ENCODE measurements around the gene RPTOR.
"Not testable (repeated sequence)": the region's sequence is repeated elsewhere in the genome, so short reads cannot be mapped to it uniquely, and the experiment has no call there.

Gene RPTOR

DNA sequence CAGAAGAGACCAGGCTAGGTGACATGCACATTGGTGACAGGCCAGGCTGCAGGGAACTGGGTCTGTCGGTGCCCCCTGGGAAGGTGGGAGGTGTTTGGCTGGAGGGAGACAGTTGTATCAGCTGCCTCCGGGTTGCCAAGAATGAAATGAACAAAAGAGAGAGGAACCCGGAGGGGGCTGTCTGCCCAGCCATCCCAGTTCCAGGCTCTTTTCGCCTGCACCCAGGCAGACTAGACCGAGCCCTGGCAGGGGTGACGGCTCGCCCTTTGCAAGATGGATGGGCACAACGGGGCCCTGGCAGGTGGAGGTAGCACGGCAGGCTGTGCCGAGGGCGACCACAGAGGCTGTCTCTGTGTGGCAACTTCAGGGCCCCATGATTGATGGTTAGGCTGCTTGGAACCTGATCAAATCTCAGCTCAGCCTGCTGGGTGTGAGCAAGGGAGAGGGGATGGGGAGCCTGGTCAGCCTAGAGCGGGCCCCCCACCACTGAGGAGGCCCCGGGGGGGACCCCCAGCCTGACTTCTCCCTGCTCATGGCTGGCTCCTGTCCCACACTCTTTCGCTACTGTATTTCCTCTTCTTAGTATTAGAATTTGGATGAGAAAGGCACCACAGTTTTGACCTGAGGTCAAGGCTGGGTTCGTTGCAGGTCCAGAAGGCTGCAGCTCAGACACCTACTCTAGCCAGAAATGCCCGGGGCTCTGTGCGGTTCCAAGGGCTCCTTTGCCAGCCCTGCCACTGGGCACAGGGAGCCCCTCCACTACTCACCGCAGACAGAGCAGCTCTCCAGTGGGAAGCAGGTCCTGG, 328.1 kb downstream of the RPTOR start:
- DNase-seq, result no peak

DNA sequence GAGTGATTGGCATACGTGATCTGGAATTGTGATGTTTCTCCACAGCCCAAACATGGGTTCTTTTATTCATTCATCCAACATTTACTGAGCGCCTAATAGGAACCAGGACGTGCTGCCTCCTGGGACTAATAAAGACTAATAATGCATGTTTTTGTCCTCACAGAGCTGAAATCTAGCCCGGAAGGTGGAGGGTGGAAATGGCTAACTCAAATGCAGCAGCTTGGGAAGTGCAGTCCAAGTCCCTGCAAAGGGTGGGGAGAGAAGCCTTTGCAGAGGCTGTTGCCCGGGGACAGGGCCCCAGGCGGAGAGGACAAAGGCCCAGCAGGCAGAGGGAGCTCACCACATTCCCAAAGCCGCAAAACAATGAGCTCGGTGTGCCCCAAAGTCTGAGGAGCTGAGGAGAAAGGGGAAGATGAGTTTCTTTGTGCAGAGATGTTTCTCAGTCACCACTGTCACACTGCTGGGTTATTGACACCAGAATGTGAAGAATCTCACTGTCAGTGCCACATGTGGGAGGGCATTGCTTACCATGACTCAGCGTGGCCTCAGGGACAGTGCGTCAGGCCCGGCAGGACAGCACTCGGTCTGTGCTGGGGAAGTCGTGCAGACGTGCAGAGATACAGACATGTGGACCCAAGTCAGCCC, 328.8 kb downstream of the RPTOR start:
- DNase-seq, result no peak

DNA sequence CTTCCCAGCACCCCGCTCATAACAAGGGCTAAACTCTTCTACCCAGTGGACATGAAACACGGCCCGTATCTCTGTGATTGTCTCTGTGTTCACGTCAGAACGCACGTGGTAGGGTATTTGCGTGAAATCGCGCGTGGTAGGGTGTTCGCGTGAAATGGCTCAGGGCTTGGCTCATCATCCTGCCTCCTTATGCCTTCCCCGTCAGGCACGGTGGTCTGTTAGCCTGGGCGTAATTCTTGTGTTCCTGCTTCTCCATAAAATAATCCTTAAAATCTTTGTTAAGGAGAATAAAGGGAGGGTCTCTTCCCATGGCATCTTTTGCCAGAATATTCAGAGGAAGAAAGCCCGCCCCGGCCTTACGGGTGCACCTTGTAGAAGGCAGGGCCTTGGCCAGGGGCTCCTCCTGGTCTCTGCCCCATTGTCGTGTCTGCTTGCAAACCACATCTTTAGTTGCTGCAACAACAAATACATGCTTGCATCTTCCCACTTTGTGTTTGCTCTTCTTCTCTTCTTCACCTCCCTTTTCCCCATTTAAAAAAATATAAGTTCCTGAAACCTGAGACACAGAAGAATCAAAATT, 330.3 kb downstream of the RPTOR start:
- DNase-seq, result no peak

DNA sequence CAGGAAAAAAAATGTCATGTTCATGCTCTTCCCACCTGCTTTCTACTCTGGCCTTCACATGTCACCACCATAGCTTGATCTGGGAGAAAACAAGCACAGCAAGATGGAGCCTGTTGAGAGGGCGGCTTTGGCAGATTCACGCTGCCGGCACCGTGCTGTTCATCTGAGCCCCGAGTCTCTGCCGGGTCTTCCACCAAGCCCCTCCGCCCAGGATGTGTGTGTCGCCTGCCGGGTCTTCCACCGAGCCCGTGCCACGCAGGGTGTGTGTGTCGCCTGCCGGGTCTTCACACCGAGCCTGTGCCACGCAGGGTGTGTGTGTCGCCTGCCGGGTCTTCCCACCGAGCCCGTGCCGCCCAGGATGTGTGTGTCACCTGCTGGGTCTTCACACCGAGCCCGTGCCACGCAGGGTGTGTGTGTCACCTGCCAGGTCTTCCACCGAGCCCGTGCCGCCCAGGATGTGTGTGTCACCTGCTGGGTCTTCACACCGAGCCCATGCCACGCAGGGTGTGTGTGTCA, 330.9 kb downstream of the RPTOR start:
- DNase-seq, result not testable (repeated sequence)

DNA sequence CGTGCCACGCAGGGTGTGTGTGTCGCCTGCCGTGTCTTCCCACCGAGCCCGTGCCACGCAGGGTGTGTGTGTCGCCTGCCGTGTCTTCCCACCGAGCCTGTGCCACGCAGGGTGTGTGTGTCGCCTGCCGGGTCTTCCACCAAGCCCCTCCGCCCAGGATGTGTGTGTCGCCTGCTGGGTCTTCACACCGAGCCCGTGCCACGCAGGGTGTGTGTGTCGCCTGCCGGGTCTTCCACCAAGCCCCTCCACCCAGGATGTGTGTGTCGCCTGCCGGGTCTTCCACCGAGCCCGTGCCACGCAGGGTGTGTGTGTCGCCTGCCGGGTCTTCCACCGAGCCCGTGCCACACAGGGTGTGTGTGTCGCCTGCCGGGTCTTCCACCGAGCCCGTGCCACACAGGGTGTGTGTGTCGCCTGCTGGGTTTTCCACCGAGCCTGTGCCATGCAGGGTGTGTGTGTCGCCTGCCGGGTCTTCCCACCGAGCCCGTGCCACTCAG, 331.9 kb downstream of the RPTOR start:
- DNase-seq, result not testable (repeated sequence)

DNA sequence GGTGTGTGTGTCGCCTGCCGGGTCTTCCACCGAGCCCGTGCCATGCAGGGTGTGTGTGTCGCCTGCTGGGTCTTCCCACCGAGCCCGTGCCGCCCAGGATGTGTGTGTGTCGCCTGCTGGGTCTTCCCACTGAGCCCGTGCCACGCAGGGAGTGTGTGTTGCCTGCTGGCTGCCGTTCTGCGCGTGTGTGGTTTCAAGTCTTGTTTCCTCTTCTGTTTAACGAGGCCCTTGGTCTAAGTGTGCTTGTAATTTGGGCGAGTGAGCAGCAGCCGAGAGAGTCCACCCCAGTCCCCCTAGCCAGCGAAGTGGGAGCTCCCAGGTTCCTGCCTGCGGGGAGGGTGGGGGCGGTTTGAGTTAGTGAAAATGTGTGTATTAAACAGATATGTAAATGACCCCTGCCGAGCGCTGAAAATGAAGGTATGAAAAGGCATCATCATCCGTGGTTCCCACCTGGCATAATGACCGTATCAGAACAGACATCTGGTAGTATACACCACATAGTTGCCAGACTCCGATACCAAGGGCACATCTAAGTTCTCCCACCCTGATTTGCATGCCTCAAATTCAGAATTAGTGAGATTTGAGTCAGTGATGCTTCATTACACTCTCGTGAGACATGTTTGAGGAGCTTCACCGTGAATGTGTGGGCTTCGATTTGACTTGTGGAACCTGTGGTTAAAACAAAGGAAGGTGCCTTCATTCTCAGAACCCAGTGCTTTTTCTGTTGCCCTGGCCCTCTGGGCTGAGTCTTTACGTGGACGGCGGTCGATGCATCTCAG, 332.5 kb downstream of the RPTOR start:
- peak; percentile 70 for DNase-seq

DNA sequence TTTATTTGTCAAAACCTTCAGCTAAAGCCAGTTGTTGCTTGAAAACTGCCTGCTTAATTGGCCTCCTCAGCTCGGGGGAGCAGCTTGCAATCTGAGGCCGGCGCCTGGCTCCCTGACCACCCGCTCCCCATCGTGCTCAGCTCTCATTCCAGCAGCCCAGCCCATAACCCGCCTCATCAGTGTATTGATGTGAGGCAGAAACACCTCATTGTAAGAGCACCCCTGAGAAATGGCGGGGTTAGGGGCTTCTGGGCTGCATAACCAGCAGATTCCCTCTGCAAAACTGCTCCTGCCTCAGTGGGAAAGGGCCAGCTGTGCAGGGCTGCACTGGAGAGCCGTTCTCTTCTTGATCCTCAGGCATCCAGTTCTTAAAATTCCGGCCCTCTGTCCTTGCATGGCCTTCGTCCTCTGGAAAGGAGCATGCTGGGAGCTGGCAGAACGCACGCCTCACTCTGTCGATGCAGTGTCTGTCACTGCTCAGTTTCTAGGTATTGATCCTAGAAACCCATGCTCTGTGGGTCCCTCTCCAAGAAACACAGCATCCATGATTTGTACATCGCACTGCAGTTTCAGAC, 333.2 kb downstream of the RPTOR start:
- no peak for DNase-seq

DNA sequence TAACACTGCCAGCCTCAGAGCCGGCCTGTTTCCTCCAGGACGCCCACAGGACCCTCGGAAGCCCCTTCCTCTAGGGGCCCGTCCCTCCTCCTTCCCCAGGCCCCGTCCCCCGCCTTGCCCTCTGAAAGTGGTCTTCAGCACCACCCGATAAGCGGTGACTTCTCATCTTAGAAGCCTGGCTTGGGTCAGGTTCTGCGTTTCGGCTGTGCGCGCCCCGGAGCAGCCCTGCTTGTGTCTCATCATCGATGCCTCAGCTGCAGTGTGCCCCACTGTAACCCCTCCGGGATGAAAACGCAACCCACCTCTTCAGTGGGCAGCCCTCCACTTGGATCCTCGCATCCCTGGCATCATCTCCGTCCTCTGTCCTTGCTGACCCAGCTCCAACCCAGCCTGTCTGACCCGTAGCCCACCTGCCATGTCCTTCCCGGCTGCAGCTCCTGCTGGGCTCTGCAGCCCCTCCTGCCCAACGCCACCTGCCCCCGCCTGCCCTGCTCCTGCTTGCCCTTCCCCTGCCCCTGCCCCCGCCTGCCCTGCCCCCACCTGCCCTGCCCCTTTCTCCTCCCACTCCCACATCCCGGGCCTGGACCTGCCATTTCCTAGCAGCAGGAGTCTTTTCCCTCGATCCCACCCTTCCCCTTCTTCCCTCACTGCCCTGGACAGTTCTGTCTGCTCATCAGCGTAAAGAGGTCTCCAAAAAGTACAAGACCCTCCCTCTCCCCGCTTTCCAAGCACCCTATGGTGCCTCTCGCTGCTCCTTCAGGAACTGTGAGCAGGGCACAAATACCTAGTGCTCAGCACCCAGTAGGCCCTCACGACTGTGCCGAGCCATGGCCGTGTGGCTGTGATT, 334.5 kb downstream of the RPTOR start:
- no peak for DNase-seq

DNA sequence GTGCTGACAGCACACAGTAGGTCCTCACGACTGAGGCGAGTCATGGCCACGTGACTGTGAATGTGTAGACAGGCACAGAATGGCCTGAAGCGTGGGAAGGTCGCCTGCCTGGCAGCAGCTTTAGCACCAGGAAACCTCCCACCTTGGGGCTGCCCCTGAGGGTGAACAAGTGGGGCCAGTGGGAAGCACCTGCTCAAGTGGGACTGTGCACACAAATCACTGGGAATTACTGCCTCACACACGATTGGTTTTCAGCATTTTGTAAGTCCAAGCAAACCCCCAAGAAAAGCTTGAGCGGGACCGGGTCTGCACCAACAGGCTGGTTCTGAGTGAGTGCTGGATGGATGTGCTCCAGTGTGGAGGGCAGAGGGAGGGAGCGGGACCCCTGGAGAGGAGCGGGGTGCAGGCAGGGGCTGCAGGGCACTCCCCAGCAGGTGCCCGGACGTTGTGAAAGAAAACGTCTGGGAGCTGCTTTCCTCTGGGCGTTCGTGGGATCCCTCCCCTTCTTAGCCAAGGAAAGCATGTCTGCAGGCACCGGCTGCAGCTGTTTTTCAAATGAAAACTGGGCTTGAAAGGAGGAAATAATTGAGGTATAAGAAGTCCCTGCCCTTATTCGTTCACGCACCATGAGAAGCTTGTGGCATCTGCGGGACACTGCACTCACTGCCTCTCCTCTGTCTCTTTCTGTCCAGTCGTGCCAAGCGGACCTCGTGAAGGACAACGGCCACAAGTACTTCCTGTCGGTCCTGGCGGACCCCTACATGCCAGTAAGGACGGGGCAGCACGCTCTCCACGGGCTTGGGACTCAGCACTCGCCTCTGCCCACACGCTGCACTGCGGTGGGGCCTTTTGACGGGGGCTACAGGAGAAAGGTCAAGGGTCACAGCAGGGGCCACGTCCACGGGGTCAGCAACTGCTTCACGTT, 335.3 kb downstream of the RPTOR start:
- DNase-seq, result no peak

DNA sequence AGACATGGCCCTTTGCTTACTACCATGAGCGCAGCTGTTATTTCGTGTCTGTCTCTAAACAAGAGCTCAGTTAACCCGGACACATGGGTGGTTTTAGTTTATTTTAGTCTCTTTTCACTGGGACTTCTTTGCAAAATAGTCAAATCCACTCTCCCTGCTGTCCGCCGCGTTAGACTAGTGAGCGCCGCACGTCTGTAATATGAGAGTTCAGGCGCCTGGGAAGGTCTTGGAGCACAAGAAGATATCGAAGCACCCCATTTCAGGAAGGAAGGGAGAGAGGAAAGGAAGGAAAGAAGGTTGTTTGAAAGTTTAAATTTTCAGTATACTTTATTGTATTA, 336.0 kb downstream of the RPTOR start:
- DNase-seq, result no peak

DNA sequence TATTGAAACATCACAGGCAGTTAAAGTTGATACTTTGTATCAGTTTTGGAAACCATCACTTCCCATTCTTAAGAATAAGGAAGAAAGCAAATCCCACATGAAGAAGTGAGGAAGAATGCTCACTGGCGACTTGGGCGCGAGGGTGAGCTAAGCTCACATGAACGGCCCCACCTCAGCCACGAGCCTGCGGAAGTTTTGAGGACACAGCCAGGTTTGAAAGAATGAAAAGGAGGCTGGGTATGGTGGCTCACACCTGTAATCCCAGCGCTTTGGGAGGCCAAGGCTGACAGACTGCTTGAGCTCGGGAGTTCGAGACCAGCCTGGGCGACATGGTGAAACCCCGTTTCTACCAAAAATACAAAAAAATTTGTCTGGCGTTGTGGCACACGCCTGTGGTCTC, 336.7 kb downstream of the RPTOR start:
- no peak for DNase-seq

DNA sequence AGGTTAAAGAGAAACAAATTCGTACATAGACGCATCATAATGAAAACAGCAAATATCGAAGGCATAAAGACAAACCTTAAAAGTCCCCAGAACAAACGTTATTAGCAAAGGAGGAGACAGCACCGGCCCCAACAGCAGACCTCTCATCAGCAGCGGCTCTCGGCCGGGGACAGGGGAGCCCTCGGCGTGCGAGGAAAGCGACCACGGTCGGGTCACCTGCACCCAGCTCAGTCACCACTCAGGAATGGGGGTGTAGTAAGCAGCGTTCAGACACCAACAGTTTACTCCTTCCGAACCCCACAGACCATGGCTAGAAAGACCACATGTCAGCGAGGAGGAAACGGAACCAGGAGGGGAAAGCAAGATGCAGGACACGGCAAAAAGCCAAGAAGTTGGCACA, 337.7 kb downstream of the RPTOR start:
- no peak for DNase-seq

DNA sequence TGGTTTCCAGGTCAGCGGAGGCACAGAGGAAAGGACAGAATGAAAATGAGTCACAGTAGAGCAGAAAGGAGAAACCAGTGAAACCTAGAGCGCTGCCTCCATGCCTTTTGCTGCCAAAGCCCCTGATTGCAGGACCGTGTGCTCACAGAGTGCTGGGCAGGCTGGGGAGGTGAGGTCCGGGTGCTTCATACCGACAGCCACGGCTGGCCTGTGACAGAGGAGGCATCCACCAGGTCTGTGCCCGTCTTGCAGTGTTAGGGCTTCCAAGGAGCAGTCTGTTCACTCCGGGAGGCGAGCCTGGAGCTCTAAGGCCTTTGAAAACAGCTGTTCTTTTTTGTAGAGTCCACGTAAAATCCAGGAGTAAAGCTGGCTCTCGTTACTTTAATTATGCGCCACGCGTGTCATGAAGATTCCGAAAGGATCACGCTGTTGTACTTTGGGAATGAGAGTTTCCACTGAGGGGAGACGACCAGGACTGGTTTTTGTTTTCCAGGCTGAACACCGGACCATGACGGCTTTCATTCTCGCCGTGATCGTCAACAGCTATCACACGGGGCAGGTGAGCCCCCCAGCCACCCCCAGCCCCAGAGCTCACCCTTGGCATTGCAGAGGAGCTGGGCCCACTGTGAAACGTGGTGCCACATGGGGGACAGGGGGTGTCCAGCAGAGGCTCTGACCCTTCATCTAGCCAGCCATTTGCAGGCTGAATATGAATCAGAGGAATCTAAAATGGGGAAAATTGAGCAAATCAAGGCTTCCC, 338.5 kb downstream of the RPTOR start:
- DNase-seq, result no peak

DNA sequence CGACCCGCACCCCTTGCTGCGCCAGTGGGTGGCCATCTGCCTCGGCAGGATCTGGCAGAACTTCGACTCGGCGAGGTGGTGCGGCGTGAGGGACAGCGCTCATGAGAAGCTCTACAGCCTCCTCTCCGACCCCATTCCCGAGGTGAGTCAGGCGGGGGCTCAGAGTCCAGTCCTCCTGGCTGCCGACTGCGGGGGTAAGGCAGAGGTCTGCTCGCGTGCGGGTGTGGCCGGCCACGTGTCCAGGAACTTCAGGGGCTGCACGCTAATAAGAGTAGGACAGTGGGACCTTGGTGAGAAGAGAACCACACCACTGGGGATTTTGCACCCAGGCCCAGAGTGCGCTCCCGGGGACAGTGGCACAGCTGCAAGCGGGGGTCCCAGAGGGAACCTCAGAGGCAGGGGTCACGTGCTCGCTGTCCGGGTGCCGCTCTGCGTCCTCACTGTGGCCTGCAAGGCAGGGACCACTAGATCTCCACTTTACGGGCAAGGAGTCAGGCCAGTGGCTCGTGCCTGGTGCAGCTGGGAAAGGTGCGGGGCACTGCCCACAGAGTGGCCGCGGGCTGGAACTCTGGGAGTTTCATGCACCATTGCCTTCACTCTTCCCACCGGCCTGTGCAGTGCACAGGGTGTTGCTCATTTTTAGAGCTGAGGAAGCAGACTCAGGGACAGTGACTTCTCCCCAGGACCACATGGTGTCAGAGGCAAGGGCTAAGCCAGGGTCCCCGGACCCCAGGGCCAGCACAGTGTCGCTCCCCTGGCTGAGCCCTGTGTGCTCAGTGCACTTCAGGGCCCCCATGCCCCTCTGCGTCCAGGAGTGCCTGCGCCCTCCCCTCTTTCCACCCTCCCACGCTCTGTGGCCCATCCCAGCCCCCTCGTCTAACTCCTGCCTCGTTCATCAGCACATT, 339.4 kb downstream of the RPTOR start:
- DNase-seq, result no peak

DNA sequence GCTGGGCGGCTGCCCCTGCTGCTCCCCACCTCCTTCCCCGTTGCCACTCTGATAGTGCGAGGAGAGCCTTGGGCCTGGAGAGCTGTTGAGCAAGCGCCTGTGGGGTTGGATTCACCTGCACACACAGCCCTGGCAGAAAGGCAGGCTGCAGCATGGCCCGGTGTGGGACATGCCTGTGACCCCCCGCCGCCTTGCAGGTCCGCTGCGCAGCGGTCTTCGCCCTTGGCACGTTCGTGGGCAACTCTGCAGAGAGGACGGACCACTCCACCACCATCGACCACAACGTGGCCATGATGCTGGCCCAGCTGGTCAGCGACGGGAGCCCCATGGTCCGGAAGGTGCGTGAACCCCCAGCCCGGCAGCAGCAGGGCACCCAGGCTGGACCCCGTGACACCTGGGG, 340.2 kb downstream of the RPTOR start:
- DNase-seq, result no peak

DNA sequence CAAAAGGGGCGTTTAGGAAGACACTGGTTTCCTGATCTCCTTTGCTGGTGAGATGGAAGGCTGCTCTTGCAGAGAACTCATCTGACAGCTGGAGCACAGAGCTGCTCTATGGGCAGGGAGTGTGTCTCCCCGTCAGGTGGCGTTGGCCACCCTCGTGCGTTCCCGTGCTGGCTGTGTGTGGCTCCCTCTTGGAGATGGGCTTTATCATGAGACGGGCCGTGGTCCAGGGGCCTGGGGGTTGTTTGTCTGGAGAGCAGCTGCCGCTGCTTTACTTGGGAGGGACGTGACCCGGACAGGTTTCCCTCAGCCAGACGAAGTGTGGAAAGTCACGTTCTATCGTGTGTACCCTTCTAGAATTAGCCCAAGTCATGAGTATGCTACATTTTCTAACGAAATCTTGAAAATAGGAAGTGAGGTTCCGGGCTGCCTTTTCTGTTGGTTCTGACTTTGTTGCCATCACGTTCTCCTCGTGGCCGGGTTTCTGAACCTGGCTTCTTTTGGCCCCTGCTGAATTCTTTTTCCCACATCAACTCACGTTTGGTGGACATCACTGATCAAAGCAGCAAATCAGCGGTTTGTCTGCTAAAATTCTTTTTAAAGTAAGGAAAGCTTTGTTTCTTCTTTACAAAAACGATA, 341.4 kb downstream of the RPTOR start:
- DNase-seq, result no peak

DNA sequence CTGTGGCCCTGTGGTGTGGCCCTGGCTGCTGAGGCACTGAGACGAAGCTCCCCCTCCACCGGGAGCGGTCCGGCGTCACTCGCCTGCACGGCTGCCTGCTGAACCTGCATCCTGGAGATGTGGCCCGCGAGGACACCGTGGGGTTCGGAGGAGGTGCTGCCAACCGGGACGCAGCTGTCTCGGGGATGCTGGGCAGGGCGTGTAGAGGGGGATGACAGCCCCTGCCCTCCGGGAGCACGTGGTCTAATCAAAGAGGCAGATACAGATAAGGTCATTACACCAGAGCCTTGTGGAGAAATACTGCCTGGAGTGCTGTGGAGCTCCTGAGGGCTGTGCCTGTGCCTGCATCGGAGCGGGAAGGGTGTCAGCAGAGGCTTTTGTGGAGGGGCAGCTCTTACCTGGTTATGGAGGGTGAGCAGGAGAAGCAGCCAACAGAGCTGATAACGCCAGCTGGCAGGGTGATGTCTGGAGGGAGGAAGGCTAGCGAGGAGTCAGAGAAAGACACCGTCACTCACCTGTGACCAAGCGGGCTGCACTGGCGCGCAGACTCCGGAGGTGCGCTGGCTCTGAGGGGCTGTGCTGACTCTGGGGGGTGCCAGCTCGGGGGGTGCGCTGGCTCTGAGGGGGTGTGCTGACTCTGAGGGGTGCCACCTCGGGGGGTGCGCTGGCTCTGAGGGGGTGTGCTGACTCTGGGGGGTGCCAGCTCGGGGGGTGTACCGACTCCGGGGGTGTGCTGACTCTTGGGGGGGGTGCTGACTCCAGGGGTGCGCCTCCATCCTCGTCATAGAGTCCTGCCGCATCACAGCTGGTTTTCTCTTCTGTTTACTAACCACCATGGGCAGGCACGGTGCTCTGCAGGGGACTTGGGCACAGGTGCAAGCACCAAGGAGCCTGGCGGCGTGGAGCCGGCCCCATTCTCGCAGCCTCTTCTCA, 342.3 kb downstream of the RPTOR start:
- no peak for DNase-seq
